Measurements from ENCODE around the gene SETD7.

DNA sequence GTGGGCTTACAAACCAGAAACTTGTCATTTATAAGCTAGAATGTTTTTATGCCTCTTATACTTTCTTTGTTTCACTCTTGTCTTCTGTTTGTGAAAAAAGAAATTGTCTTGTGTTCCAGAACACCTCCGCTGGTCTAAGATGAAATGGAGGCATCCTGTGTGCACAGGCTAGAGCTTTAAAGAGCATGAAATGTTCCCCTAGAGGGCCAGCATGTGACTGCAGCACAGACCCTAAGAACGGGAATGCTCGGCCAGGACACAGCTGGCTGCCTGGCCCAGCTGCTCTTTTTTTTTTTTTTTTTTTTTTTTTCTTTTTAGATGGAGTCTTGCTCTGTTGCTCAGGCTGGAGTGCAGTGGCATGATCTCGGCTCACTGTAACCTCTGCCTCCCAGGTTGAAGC, 33.6 kb downstream of the SETD7 start:
- TF ChIP-seq FOXK2 (IDR thresholded peaks at IDR 0.05) (no peak), BHLHE40 (IDR thresholded peaks at IDR 0.05; ENCODE audit: borderline replicate concordance) (no peak), L3MBTL2 (conservative IDR thresholded peaks at IDR 0.05) (no peak)

Measured in HEK293T (cell line).